Heart left ventricle (tissue), 13 donors: ENCODE measurements around the gene GATA3.

Experiments used
- CTCF ChIP-seq, 12 donors: fragments of 200-600 bp; sonication (generic) in 4 of 12; IDR thresholded peaks; one replicate each; pipeline versions ENCODE4 v1.5.0 to v1.8.0; 2018 to 2022; ENCODE audit warnings: antibody characterized with exemption in 12 of 12, mild to moderate bottlenecking in 5 of 12
- POLR2A ChIP-seq, 2 donors: fragments of 450-650 bp; IDR thresholded peaks; one replicate each; pipeline ENCODE4 v1.6.1; 2017; ENCODE audit warnings: antibody characterized with exemption in 2 of 2, mild to moderate bottlenecking in 2 of 2, moderate library complexity in 2 of 2
- donor health status: ischemic (EF 13 %, LVEDD 7.1; RV severe dilation, severe dysfunction).
- donor health status: DM: no; HTN: yes; CAD: no.
- donor health status: DM: no; HTN: no; CAD: no.
- donor health status: ischemic (EF 25% LVEDD 6.9; RV normal size, moderate dysfunction).
- donor health status: ischemic (EF 25% LVEDD 5.7; RV mildly dilated, moderate dysfunction).
- donor health status: ischemic (EF 35%, LVEDD 5.7; RV mildly dilated, moderate dysfunction).
- donor health status: nonischemic (EF 11% LVEDD 7.7; RV severe dilation, severe dysfunction).
- donor health status: DM: yes; HTN: yes; CAD: no.
- donor health status: PGD.
- donor health status: ischemic (EF 29% LVEDD 5.4; RV normal size, mild dysfunction).
- donor health status: nonischemic (EF 23%, LVEDD 6.1; RV moderate dilation, normal function).

GRCh38 chr10:8063128-8063908 is 8.8 kb downstream of the GATA3 start:
- TF ChIP-seq CTCF (IDR thresholded peaks at IDR 0.05) (no peak), POLR2A (IDR thresholded peaks at IDR 0.05) (no peak)
